GM21423 (cell line): ENCODE data around the gene NOSIP.
A peak's percentile ranks its signal among the peaks of the same experiment; 100 is the strongest.
"Not testable (repeated sequence)": the region's sequence is repeated elsewhere in the genome, so short reads cannot be mapped to it uniquely, and the experiment has no call there.

Experiments
- ATAC-seq: cut with Tn5 transposase; IDR thresholded peaks from one replicate; pipeline ENCODE4 v1.9.1; 2021; ENCODE audit warnings: mild to moderate bottlenecking, moderate library complexity; ENCODE audit not compliant: unreplicated experiment

Gene NOSIP

GRCh38 chr19:49580264-49581006 lies at the start of gene NOSIP:
Gene NOSIP (minus strand): TSS chr19:49580556. CDS start chr19:49560691, 19,865 bp downstream.
- ATAC-seq, result peak; percentile 96

GRCh38 chr19:49629659-49630058 lies 49.3 kb upstream of the NOSIP start:
- ATAC-seq, result no peak

GRCh38 chr19:49626226-49626625 lies 45.9 kb upstream of the NOSIP start:
- ATAC-seq, result no peak

DNA sequence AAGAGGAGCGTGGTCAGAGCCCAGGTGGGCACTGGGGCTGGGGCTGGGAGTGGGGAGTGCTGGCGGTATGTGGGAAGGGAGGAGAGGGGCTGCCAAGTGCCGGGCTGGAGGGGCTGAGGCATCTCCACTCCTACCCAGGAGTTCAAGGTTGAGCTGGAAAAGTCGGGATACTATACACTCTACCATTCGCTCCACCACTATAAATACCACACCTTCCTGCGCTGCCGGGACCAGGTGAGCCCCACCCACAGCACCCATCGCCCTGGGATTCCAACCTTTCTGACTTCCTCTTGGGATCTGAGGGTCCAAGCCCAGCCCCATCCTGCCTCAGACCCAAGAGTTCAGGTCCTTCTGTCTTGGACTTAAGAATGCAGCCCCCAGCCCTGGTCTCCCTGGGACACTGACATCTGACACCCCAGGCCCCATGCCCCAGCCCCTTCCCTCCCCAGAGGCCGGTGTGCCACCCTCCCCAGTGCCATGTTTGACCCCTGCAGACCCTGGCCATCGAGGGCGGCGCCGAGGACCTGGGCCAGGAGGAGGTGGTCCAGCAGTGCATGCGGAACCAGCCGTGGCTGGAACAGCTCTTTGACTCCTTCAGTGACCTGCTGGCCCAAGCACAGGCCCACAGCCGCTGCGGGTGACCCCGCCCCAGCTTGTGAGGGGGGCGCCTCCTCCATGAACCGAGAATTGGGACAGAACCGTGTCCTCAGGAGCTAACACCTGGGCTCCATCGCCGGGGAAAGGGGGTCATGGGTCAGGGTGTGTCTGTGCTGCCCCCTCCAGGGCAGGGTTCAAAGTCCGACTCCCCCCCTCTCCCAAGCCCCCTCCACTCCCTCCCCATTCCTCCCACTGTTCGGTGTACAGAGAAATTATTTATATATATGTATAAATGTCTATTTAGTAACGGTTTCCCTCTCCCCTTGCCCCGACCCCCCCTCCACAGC lies 44.9 kb upstream of the NOSIP start:
- ATAC-seq, result no peak

- not testable (repeated sequence) for ATAC-seq
Measured at GRCh38 chr19:49617860-49618259, 37.5 kb upstream of the NOSIP start.

- ATAC-seq, result no peak
Measured at GRCh38 chr19:49616945-49617344, 36.6 kb upstream of the NOSIP start.

DNA sequence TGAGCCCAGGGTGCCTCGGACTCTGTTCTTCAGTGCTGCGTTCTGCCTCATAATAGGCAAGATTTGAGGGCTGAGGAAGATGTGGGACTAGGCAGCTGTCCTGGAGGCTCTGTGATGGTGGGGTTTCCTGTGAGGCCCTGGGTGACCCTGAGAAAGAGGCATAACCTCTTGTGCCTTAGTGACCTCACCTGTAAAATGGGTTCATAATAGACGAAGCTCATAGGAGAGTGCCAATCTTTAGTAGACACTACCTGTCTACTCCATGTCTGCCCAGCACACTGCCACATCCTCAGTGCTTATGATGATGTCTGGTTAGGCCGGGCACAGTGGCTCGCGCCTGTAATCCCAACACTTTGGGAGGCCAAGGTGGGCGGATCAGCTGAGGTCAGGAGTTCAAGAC lies 36.2 kb upstream of the NOSIP start:
- ATAC-seq, result no peak

- no peak for ATAC-seq
Measured at GRCh38 chr19:49615861-49616260, 35.5 kb upstream of the NOSIP start.

GRCh38 chr19:49614096-49614833 lies 33.9 kb upstream of the NOSIP start:
- no peak for ATAC-seq

GRCh38 chr19:49613374-49613773 lies 33.0 kb upstream of the NOSIP start:
- ATAC-seq, result no peak

DNA sequence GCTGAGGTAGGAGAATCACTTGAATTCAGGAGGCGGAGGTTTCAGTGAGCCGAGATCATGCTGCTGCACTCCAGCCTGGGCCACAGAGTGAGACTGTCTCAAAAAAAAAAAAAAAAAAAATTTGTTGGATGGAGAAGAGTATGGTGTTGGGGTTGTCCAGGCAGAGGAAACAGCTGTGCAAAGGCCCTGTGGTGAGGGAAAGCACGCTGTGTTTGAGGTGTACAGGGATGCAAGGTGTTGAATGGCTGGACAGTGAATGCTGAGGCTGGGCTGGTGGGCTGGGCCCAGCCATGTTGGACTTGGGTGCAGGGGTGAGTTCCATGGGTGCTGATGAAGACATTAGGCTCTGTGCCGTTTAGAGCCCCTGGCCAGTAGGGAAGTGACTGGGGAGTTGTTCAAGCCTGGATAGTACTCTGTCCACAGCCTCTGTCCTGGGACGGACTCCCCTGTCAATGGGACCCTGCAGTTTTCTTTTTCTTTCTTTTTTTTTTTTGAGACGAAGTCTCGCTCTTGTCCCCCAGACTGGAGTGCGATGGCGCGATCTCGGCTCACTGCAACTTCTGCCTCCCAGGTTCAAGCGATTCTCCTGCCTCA lies 29.2 kb upstream of the NOSIP start:
- ATAC-seq, result no peak

GRCh38 chr19:49605605-49606004 lies 25.2 kb upstream of the NOSIP start:
- no peak for ATAC-seq

- ATAC-seq, result no peak
Measured at GRCh38 chr19:49602806-49603205, 22.4 kb upstream of the NOSIP start.

GRCh38 chr19:49601482-49602038 lies 21.2 kb upstream of the NOSIP start:
- ATAC-seq, result no peak

GRCh38 chr19:49599378-49600295 lies 19.3 kb upstream of the NOSIP start:
- no peak for ATAC-seq

DNA sequence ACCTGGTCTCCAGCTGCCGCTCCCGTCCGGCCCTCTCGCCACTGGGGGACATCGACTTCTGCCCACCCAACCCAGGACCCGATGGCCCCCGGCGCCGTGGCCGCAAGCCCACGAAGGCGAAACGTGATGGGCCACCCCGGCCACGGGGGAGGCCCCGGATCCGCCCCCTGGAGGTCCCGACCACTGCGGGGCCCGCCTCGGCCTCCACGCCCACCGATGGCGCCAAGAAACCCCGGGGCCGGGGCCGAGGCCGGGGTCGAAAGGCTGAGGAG lies 17.3 kb upstream of the NOSIP start:
- ATAC-seq, result no peak

DNA sequence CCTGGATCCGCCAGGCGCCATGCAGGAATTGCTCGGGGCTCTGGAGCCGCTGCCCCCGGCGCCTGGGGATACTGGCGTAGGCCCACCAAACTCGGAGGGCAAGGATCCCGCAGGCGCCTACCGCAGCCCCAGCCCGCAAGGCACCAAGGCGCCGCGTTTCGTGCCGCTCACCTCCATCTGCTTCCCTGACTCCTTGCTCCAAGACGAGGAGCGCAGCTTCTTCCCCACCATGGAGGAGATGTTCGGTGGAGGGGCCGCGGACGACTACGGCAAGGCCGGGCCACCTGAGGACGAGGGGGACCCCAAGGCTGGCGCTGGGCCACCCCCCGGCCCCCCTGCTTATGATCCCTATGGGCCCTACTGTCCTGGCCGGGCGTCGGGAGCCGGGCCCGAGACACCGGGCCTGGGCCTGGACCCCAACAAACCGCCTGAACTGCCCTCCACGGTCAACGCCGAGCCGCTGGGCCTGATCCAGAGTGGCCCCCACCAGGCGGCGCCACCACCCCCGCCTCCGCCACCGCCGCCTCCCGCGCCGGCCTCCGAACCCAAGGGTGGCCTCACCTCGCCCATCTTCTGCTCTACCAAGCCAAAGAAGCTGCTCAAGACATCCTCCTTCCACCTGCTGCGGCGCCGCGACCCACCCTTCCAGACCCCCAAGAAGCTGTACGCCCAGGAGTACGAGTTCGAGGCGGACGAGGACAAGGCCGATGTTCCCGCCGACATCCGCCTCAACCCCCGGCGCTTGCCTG lies 16.8 kb upstream of the NOSIP start:
- ATAC-seq, result no peak

- ATAC-seq, result no peak
Measured at GRCh38 chr19:49596407-49596806, 16.1 kb upstream of the NOSIP start.

- ATAC-seq, result no peak
Measured at GRCh38 chr19:49595819-49596404, 15.6 kb upstream of the NOSIP start.
